ENCODE data around the gene TCEAL7. TPM values are rescaled to one million over a fixed set of nuclear protein-coding genes. Genes with fewer than 3 reads are reported as not detected.

Gene TCEAL7
- total and polyA plus RNA-seq, 9 of the 15 experiments (the other 6 are each of a cell fraction or from before 2014, with no cell fraction given) = 0.07 to 0.34 (median 0.13) TPM; not detected in 4

DNA sequence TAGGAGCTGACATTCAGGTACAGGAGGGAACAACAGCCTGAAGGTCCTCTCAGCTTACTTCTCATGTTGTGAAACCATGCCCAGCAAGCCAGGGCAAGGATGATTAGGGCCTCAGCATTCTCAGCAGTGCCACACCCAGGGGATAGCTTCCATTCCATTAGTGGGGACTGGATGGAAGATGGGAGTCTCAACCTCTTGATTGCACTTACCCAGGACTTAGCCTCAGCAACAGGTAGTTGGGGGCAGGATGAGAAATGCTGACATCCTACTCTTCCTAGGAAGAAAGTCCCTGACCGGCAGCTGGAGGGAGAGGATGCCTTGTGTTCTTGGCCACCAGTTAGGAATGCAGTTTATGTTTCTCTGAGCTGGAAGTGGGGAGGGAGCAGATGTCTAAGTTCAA lies 37.5 kb downstream of the TCEAL7 start (continued):
- TF ChIP-seq, protein P1, sequence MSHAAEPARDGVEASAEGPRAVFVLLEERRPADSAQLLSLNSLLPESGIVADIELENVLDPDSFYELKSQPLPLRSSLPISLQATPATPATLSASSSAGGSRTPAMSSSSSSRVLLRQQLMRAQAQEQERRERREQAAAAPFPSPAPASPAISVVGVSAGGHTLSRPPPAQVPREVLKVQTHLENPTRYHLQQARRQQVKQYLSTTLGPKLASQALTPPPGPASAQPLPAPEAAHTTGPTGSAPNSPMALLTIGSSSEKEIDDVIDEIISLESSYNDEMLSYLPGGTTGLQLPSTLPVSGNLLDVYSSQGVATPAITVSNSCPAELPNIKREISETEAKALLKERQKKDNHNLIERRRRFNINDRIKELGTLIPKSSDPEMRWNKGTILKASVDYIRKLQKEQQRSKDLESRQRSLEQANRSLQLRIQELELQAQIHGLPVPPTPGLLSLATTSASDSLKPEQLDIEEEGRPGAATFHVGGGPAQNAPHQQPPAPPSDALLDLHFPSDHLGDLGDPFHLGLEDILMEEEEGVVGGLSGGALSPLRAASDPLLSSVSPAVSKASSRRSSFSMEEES (CRISPR knock-in tag; IDR thresholded peaks at IDR 0.05) = no peak
- TF ChIP-seq ZNF165 (CRISPR knock-in tag; IDR thresholded peaks at IDR 0.05; ENCODE audit: borderline replicate concordance) (no peak), PHF20 (IDR thresholded peaks at IDR 0.05; ENCODE audit: partially characterized antibody) (no peak), ZNF778 (CRISPR knock-in tag; IDR thresholded peaks at IDR 0.05) (no peak), TGIF2 (CRISPR knock-in tag; IDR thresholded peaks at IDR 0.05) (no peak), GTF2E2 (tag; IDR thresholded peaks at IDR 0.05) (no peak), GABPB1 (CRISPR knock-in tag; IDR thresholded peaks at IDR 0.05) (no peak), RFX7 (CRISPR knock-in tag; IDR thresholded peaks at IDR 0.05) (no peak), SRSF9 (IDR thresholded peaks at IDR 0.05; ENCODE audit: borderline replicate concordance, low read depth, low read length) (no peak), EWSR1 (IDR thresholded peaks at IDR 0.05; ENCODE audit: borderline replicate concordance, low read depth, partially characterized antibody) (no peak), CHCHD3 (CRISPR knock-in tag; IDR thresholded peaks at IDR 0.05) (no peak), FOXM1 (IDR thresholded peaks at IDR 0.05; ENCODE audit: low read depth) (no peak), FOXM1 (CRISPR knock-in tag; IDR thresholded peaks at IDR 0.05; ENCODE audit: low read depth) (no peak)
- TF ChIP-seq, protein P2, sequence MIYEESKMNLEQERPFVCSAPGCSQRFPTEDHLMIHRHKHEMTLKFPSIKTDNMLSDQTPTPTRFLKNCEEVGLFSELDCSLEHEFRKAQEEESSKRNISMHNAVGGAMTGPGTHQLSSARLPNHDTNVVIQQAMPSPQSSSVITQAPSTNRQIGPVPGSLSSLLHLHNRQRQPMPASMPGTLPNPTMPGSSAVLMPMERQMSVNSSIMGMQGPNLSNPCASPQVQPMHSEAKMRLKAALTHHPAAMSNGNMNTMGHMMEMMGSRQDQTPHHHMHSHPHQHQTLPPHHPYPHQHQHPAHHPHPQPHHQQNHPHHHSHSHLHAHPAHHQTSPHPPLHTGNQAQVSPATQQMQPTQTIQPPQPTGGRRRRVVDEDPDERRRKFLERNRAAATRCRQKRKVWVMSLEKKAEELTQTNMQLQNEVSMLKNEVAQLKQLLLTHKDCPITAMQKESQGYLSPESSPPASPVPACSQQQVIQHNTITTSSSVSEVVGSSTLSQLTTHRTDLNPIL (CRISPR knock-in tag; IDR thresholded peaks at IDR 0.05) = no peak

All from K562 (cell line).